ENCODE results near the gene MTPN. TPM values are rescaled to one million over a fixed set of nuclear protein-coding genes. Genes with fewer than 3 reads are reported as not detected.

Gene MTPN
- 74.8 and 176 TPM in 2 replicates for total RNA-seq

GRCh38 chr7:135977007-135977741, at the start of gene MTPN:
Gene MTPN, minus strand, starts transcription at chr7:135977359. Its CDS starts 259 bp downstream, at chr7:135977100.

Small RNAs within 50 kb of the gene (small RNA-seq; reads per million reads assigned to genes)
- gene RNU6-223P (ENCODE audit: low replicate concordance) = not detected

Other genes starting within 250 kb of the MTPN start
- gene SLC13A4, start 249.2 kb downstream of the MTPN start, total RNA-seq = 0.14 TPM in 1 of 2 replicates, not detected in the other
- 0.22 and 15.6 TPM in 2 replicates for gene FAM180A, start 228.5 kb downstream of the MTPN start, total RNA-seq

Measured in placental pericyte (primary cell).